Fibroblast of pulmonary artery (primary cell): ENCODE measurements around the gene RETN.

Source experiments
- DNase-seq: peaks from one replicate; pipeline ENCODE4 v3.0.0-alpha.2; 2010; ENCODE audit warnings: low read depth
- H3K4me3 ChIP-seq: replicated peaks from 2 replicates; pipeline ENCODE4 v1.5.1; 2011; ENCODE audit warnings: low read depth, mild to moderate bottlenecking, control low read depth, low read length, moderate library complexity
- CTCF ChIP-seq: IDR thresholded peaks from 2 replicates; pipeline ENCODE4 v1.5.1; 2011; ENCODE audit warnings: mild to moderate bottlenecking, control low read depth, low read length, inconsistent platforms; ENCODE audit errors: missing control alignments

RETN gene

GRCh38 chr19:7699417-7700401 lies 30.9 kb downstream of the RETN start:
- DNase-seq = no peak

DNA sequence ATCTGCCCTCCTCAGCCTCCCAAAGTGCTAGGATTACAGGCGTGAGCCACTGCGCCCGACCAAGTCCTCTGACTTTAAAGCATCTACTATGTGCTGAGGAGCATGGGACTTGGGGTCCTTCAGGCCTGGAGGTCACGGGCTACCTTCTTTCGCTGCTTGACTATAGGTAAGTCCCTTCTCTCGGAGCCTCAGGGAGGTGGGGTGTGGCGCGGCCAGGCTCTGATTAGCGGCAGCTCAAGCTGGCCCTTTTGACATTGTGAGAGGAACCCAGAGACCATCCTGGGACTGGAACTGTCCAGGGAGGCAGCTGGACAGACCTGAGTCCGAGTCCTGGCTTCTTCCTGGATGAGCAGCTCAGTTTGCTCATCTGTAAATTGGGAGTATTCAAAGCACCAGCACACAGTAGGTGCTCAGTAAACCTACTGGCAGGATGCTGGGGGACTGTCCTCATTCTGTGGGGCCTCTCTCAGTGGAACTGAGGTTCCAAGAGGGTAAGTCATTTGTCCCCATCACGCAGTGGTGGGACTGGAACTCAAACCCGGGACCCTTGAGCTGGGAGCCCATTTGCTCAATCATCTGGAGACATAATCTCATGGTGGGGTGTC lies 32.3 kb downstream of the RETN start:
- no peak for DNase-seq
- TF ChIP-seq CTCF = no peak
- no peak overlapping the region for H3K4me3 ChIP-seq

More at GRCh38 chr19:7699417-7700401, 30.9 kb downstream of the RETN start:
- TF ChIP-seq CTCF = no peak
- no peak overlapping the region for H3K4me3 ChIP-seq

DNA sequence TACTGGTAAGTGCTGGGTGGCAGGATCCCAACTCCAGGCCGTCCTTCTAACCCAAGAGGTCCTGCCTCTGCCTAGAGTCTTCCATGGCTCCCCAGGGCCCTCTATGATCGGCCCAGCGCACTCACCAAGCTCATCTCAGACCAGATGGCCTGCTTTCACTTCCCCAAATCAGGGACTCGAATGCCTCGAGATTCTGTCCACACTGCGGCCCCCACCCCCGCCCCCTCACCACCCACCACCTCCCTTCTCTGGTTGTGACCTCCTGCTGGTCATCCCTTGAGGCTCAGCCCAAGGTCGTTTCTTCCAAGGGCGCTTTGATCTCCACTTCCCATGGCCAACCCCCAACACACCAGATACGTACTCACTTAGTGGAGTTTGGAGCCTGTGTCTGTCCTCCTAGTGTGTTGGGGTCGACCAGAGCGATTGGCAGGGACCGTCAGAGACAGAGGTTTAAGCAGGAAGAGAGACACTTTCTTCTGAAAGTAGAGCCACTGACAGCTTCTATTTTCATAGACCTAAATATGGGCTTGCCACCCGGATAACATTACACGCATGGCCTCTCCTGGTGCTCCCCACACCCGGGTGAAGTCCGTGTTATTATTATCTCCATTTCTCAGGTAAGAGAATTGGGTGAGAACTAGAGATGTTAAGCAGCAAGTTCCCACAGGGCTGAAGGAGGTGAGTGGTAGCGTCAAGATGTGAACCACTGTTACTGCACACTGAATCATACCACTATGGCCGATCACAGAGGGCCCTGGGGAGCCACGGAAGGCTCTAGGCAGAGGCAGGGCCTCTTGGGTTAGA lies 33.0 kb downstream of the RETN start, which contains the start of gene FCER2:
Gene FCER2 (minus strand): TSS at position 478 of the 804 bp plus-strand sequence. CDS start 2,371 bp downstream, outside the sequence.
- TF ChIP-seq CTCF = no peak
- no peak for DNase-seq
- no peak within 1 kb of the TSS for H3K4me3 ChIP-seq

DNA sequence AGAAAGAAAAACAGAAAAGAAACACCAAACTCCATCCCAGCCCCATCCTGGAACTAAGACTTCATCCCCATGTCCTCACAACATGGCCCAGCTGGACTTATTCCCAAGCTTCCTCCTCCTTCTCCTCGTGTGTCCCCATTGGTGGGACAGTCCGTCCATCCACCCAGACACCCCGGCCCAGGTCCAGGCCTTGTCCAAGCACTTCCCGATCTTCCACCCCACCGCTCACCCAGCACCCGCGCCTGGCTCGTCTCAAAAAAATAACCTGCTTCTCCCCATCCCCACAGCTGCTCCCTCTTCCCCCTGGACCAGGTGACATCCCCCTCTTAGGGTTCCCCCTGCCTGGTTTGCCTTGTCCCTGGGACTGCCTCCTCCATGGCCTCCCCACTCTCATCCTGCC lies 34.5 kb downstream of the RETN start:
- no peak for TF ChIP-seq CTCF
- no peak for DNase-seq
- H3K4me3 ChIP-seq = no peak overlapping the region

GRCh38 chr19:7704280-7705060 lies 35.6 kb downstream of the RETN start:
- H3K4me3 ChIP-seq = no peak overlapping the region
- no peak for DNase-seq
- no peak for TF ChIP-seq CTCF
